ENCODE results near the gene IL1RAPL1.

- TF ChIP-seq CTCF (IDR thresholded peaks at IDR 0.05) = no peak
- no peak for TF ChIP-seq POLR2AphosphoS5 (IDR thresholded peaks at IDR 0.05)
- no peak for TF ChIP-seq POLR2A (IDR thresholded peaks at IDR 0.05)
Measured at GRCh38 chrX:29382811-29383210, 795.6 kb downstream of the IL1RAPL1 start.

Measured in suprapubic skin (tissue), 4 donors.